Stimulated activated CD4-positive, alpha-beta T cell treated with anti-CD3 and anti-CD28 coated beads, Interleukin-15, amount 100 ng/mL, for 48 hours (primary cell): ENCODE measurements around the gene FOXK2.

Experiments
- DNase-seq, 2 donors: peaks; one replicate each; pipeline ENCODE4 v3.0.0-alpha.2; 2020; ENCODE audit warnings: low read depth in 2 of 2

FOXK2 gene

GRCh38 chr17:82640036-82640435 is 120.5 kb downstream of the FOXK2 start:
- no peak for DNase-seq

- no peak for DNase-seq
Measured at GRCh38 chr17:82642022-82642421, 122.5 kb downstream of the FOXK2 start.

DNA sequence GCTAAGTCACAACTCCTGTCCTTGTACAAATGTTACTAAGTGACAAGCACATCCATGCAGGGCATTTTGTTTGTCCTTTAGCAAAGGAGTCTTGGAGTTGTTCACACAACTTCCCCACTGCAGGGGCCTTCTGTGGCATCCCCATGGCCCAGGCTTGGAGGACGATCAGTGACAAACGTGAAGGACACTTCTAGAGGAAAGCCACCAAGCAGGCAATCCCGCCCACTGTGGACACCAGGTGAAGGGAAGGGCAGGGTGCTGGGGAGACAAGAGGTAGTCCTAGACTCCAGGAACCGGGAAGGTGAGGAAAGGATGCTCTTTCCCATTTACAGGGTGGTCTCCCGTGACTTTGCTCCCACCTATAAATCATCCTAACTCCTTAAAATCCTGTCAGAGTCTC is 124.6 kb downstream of the FOXK2 start:
- no peak for DNase-seq

DNA sequence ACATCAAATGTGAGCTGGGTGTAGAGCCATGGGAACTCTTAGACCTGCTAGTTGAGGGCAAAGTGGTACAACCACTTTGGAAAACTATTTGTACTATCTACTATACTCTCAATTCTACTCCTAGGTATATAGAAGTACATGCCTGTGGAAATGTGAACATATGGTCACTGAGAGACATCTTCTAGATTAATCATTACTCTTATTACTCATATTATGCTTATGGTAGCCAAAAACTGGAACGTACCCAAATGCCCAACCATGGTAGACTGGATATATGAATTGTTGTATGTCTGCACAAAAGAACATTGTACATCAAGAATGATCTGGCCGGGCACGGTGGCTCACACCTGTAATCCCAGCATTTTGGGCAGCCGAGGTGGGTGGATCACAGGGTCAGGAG is 126.0 kb downstream of the FOXK2 start:
- DNase-seq = no peak

DNA sequence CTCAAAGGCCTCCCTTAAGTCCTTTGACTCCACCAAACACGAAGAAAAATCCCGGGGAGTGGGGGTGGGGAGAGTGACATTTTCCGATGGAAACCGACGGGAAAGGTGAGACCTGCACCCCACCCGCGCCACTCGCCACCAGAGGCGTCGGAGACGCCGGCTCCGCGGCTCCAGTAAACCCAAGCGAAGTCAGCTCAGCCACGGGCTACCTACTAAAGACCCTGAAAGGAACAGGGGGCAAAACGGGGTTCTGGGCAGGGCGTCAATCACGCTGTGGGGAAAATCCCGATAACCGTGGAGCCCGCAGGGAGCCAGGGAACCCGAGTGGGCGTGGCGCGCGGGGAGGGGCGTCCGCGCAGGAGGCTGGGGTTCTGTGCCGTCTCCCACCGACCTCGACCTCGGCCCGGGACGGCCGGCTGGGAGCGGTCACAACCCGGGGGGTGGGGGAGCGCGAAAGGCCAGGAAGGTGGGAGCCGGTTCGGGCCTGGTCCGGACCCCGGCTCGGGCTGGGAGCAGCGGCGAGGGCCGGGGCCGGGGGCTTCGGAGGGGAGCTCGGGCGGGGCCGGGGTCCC is 128.1 kb downstream of the FOXK2 start:
- DNase-seq = peak; percentile 10 to 24

DNA sequence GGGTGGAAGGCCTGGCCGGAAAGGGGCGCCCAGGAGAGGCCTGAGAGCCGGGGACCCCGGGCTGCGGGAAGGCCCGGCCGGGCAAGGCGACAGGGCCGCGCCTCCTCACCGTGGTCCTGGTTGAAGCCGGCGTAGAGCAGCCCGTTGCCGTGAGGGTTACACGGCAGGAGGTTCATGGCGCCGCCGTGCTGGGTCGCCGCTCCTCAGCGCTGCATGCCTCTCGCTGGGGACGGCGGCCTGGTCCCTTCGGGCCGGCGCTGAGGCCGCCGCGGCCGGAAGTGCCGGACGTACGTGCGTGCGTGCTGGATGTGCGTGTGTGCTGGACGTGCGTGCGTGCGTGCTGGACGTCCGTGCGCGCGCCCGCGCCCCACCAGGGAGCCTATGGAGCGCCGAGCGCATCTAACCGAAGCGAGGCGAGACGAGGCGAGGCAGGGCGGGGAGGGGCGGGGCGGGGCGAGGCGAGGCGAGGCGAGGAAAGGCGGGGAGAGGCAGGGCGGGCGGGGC is 128.7 kb downstream of the FOXK2 start, which contains the start of gene WDR45B:
TSS of gene WDR45B (minus strand) at position 280 of the 504 bp plus-strand sequence. CDS start at position 176, 104 bp downstream.
- DNase-seq = peak; percentile 84 to 85

DNA sequence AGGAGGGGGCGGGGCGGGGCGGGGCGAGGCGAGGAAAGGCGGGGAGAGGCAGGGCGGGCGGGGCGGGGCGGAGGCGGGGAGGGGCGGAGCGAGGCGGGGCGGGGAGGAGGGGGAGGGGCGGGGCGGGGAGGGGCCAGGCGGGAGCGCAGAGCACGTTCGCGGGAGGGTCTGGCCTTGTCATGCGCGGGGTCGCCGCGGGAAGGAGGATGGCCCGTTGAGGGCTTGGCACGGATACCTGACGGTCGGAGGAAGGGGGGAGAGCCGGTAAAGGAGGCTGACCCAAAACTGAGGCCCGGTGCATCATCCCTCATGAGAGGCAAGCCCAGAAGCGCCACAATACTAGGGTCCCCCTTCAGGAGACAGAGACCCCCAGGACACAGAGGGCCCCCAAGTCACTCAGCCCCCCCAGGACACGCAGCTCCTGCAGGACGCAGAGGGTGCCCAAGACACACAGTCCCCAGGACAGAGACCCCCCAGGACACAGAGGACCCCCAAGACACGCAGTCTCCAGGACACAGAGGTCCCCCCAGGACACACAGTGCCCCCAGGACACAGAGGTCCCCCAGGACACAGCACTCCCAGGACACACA is 129.3 kb downstream of the FOXK2 start:
- DNase-seq = no peak

- DNase-seq = no peak
Measured at GRCh38 chr17:82649501-82650261, 130.1 kb downstream of the FOXK2 start.

GRCh38 chr17:82650723-82651122 is 131.2 kb downstream of the FOXK2 start:
- DNase-seq = no peak

- DNase-seq = no peak
Measured at GRCh38 chr17:82653651-82654528, 134.4 kb downstream of the FOXK2 start.
